H1 (cell line): Measurements from ENCODE around the gene CDH9. TPM values are rescaled to one million over a fixed set of nuclear protein-coding genes. Genes with fewer than 3 reads are reported as not detected.

Source experiments
- CTCF ChIA-PET: fragments of 300-600 bp; sonication (Branson Sonifier 250); formaldehyde crosslinking; loops from one replicate; lab custom pipeline; 2021; ENCODE audit not compliant: partially characterized antibody; lab: Charles Lee
- POLR2A ChIA-PET: fragments of 300-600 bp; sonication (Branson Sonifier 250); formaldehyde crosslinking; loops from one replicate; lab custom pipeline; 2021; ENCODE audit warnings: inconsistent platforms; ENCODE audit not compliant: partially characterized antibody; lab: Charles Lee
- DNase-seq, 2 experiments: peaks; one replicate each; pipeline versions ENCODE4 v3.0.0 to v3.0.0-alpha.2; 2010 to 2022; ENCODE audit warnings: low spot score in 2 of 2, low read depth in 1 of 2, mixed read lengths in 1 of 2
- FAIRE-seq: peaks from 2 replicates; lab custom pipeline; 2011; peaks lifted over from hg19 to GRCh38; lab: Jason Lieb, UNC
- H2AFZ ChIP-seq: 2 replicates; pipeline ENCODE4 v1.8.1; 2012; ENCODE audit warnings: low read length, inconsistent platforms
- H2AK5ac ChIP-seq: 2 replicates; pipeline ENCODE4 v1.6.1; 2013; ENCODE audit warnings: low read depth, low read length
- H2BK120ac ChIP-seq: replicated peaks from 2 replicates; pipeline ENCODE3; 2013; ENCODE audit warnings: low read depth, low read length, inconsistent platforms
- H2BK12ac ChIP-seq: 2 replicates; pipeline ENCODE4 v1.6.1; 2013; ENCODE audit warnings: low read depth, low read length
- H2BK15ac ChIP-seq: 2 replicates; pipeline ENCODE4 v1.6.1; 2013; ENCODE audit warnings: low read length
- H2BK20ac ChIP-seq: 2 replicates; pipeline ENCODE4 v1.6.1; 2013; ENCODE audit warnings: low read length
- H2BK5ac ChIP-seq: 2 replicates; pipeline ENCODE4 v1.6.1; 2013; ENCODE audit warnings: low read depth, low read length
- H3K14ac ChIP-seq: 2 replicates; pipeline ENCODE4 v1.6.1; 2013; ENCODE audit warnings: inconsistent platforms; ENCODE audit not compliant: insufficient read length
- H3K18ac ChIP-seq: 2 replicates; pipeline ENCODE4 v1.6.1; 2013; ENCODE audit warnings: low read length; ENCODE audit errors: extremely low read depth
- H3K23ac ChIP-seq: 2 replicates; pipeline ENCODE4 v1.6.1; 2013; ENCODE audit warnings: inconsistent platforms; ENCODE audit not compliant: insufficient read length
- H3K23me2 ChIP-seq: 2 replicates; pipeline ENCODE4 v1.6.1; 2013; ENCODE audit warnings: low read depth, low read length
- H3K27ac ChIP-seq: 2 replicates; pipeline ENCODE4 v1.6.1; 2011; ENCODE audit warnings: low read depth, low read length, inconsistent platforms
- H3K27me3 ChIP-seq, 4 experiments: replicated peaks in 1 of 4; 1 replicate in 1 of 4; 2 replicates in 3 of 4; pipeline versions ENCODE4 v1.6.1 to v1.8.1; 2011 to 2013; ENCODE audit warnings: low read length in 3 of 4, mild to moderate bottlenecking in 3 of 4, inconsistent platforms in 2 of 4, mixed read lengths in 2 of 4, moderate library complexity in 1 of 4; ENCODE audit not compliant: control insufficient read depth in 3 of 4, insufficient read depth in 3 of 4; ENCODE audit errors: extremely low read depth in 1 of 4
- H3K36me3 ChIP-seq, 4 experiments: 2 replicates each; pipeline versions ENCODE4 v1.6.1 to v1.8.1; 2011 to 2013; ENCODE audit warnings: mild to moderate bottlenecking in 4 of 4, low read length in 3 of 4, moderate library complexity in 2 of 4, control low read depth in 1 of 4, inconsistent platforms in 1 of 4; ENCODE audit not compliant: insufficient read depth in 4 of 4, control insufficient read depth in 2 of 4
- H3K4ac ChIP-seq: replicated peaks from 2 replicates; pipeline ENCODE3; 2013; ENCODE audit warnings: low read length, low read depth, mixed read lengths, inconsistent platforms; ENCODE audit not compliant: insufficient read length
- H3K4me1 ChIP-seq, 4 experiments: replicated peaks in 1 of 4; 1 replicate in 1 of 4; 2 replicates in 3 of 4; pipeline versions ENCODE4 v1.6.1 to v1.8.1; 2011 to 2013; ENCODE audit warnings: low read length in 3 of 4, inconsistent platforms in 2 of 4, mixed read lengths in 1 of 4; ENCODE audit not compliant: insufficient read depth in 4 of 4, control insufficient read depth in 3 of 4
- H3K4me2 ChIP-seq, 2 experiments: 2 replicates each; pipeline versions ENCODE4 v1.6.1 to v1.8.1; 2011 to 2013; ENCODE audit warnings: low read depth in 2 of 2, low read length in 2 of 2, control low read depth in 1 of 2, inconsistent platforms in 1 of 2, mild to moderate bottlenecking in 1 of 2; ENCODE audit not compliant: insufficient read depth in 1 of 2
- H3K4me3 ChIP-seq, 4 experiments: fragments of 200-600, 300-600 bp in 1 of 4; sonication (generic), shearing (Covaris generic), sonication (Bioruptor Twin) in 1 of 4; 2 replicates each; pipeline versions ENCODE4 v1.5.1 to v1.8.1; 2011 to 2016; ENCODE audit warnings: low read length in 4 of 4, low read depth in 3 of 4, control low read depth in 2 of 4, inconsistent platforms in 2 of 4, mild to moderate bottlenecking in 2 of 4, mixed read lengths in 1 of 4, moderate library complexity in 1 of 4; ENCODE audit not compliant: insufficient read depth in 2 of 4; ENCODE audit errors: extremely low read depth in 1 of 4
- H3K56ac ChIP-seq: replicated peaks from 2 replicates; pipeline ENCODE3; 2013; ENCODE audit warnings: low read depth, mild to moderate bottlenecking, mixed read lengths, low read length, inconsistent platforms; ENCODE audit not compliant: insufficient read length
- H3K79me1 ChIP-seq: 2 replicates; pipeline ENCODE4 v1.6.1; 2013; ENCODE audit warnings: low read depth, low read length, control low read depth
- H3K79me2 ChIP-seq, 2 experiments: 2 replicates each; pipeline versions ENCODE4 v1.6.1 to v1.8.1; 2012 to 2013; ENCODE audit warnings: low read length in 2 of 2, mild to moderate bottlenecking in 2 of 2, inconsistent platforms in 1 of 2; ENCODE audit not compliant: insufficient read depth in 2 of 2, control insufficient read depth in 1 of 2
- H3K9ac ChIP-seq, 4 experiments: replicated peaks in 1 of 4; 1 replicate in 1 of 4; 2 replicates in 3 of 4; pipeline versions ENCODE4 v1.6.1 to v1.8.1; 2011 to 2013; ENCODE audit warnings: low read depth in 3 of 4, low read length in 3 of 4, control low read depth in 2 of 4, mild to moderate bottlenecking in 2 of 4, moderate library complexity in 2 of 4, inconsistent platforms in 1 of 4; ENCODE audit errors: extremely low read depth in 1 of 4
- H3K9me3 ChIP-seq, 2 experiments: 2 replicates each; pipeline versions ENCODE4 v1.6.1 to v1.8.1; 2012 to 2013; ENCODE audit warnings: mild to moderate bottlenecking in 2 of 2, moderate library complexity in 2 of 2, control low read depth in 1 of 2, inconsistent platforms in 1 of 2, low read depth in 1 of 2, low read length in 1 of 2, mixed read lengths in 1 of 2; ENCODE audit not compliant: insufficient read depth in 2 of 2
- H4K20me1 ChIP-seq, 2 experiments: replicated peaks in 1 of 2; 2 replicates each; pipeline versions ENCODE3 to v1.8.1; 2011 to 2013; ENCODE audit warnings: inconsistent platforms in 2 of 2, low read length in 2 of 2, mild to moderate bottlenecking in 1 of 2; ENCODE audit not compliant: insufficient read depth in 2 of 2, control insufficient read depth in 1 of 2
- H4K5ac ChIP-seq: 2 replicates; pipeline ENCODE4 v1.6.1; 2013; ENCODE audit warnings: low read length, low read depth, mixed read lengths, inconsistent platforms; ENCODE audit not compliant: insufficient read length
- H4K8ac ChIP-seq: 2 replicates; pipeline ENCODE4 v1.8.0; 2013; ENCODE audit warnings: mild to moderate bottlenecking, moderate library complexity, low read length, inconsistent platforms; ENCODE audit not compliant: insufficient read depth; ENCODE audit errors: extremely low read depth
- H4K91ac ChIP-seq: replicated peaks from 2 replicates; pipeline ENCODE3; 2013; ENCODE audit warnings: low read length, mixed read lengths, inconsistent platforms; ENCODE audit not compliant: insufficient read length
- ASH2L ChIP-seq: fragments of 200-600, 300-600 bp; sonication (generic); IDR thresholded peaks from one replicate; pipeline ENCODE4 v1.7.1; 2017; ENCODE audit warnings: low read length
- BACH1 ChIP-seq: IDR thresholded peaks from 2 replicates; pipeline ENCODE4 v1.6.1; 2012; ENCODE audit warnings: low read length, improper control_type of control experiment
- CEBPB ChIP-seq: IDR thresholded peaks from 2 replicates; pipeline ENCODE4 v1.6.1; 2012; ENCODE audit warnings: low read depth, low read length
- KDM5A ChIP-seq: fragments of 200-600 bp; IDR thresholded peaks from 2 replicates; pipeline ENCODE4 v1.7.1; 2012; ENCODE audit warnings: mild to moderate bottlenecking, low read length, inconsistent platforms, mixed read lengths
- RFX5 ChIP-seq: IDR thresholded peaks from 2 replicates; pipeline ENCODE4 v1.6.1; 2011; ENCODE audit warnings: low read depth, low read length, improper control_type of control experiment, borderline replicate concordance
- TEAD4 ChIP-seq: IDR thresholded peaks from 2 replicates; pipeline ENCODE4 v1.6.1; 2012; ENCODE audit warnings: low read depth, low read length, inconsistent platforms, mixed read lengths
- WGBS, 2 experiments: shearing (Covaris generic) in 1 of 2; methylation state at CpG; one replicate each; pipeline versions ENCODE4 v1.1.6 to v1.1.7; 2013 to 2015; ENCODE audit warnings: low lambda C conversion rate in 2 of 2, mixed read lengths in 2 of 2, inconsistent platforms in 1 of 2, low coverage in 1 of 2, missing lambda C conversion rate in 1 of 2; ENCODE audit not compliant: insufficient replicate concordance in 2 of 2, insufficient coverage in 1 of 2, insufficient read length in 1 of 2; ENCODE audit errors: extremely low coverage in 1 of 2, missing lambda C conversion rate in 1 of 2; 5-methylcytosine and 5-hydroxymethylcytosine counted together
- polyA plus RNA-seq, 7 experiments: library from polyadenylated mRNA; depleted of rRNA in 3 of 7; stranded (reverse) in 5 of 7; unstranded in 2 of 7; fragments of >200 nt in 5 of 7; fragments of 200-250 nt in 2 of 7; gene quantifications; 1 replicate in 5 of 7; 2 replicates in 1 of 7; 4 replicates in 1 of 7; pipeline versions ENCODE4 v1.2.1 to v1.2.3, GENCODE V29; 2011 to 2013; ENCODE audit warnings: missing spikeins in 2 of 7, mixed read lengths in 2 of 7
- total RNA-seq: library from RNA; stranded (reverse); fragmentation: NEBNext Ultra II Directional; extraction: Animal tissue kit (Norgen Biotek cat#: 25700); gene quantifications from 2 replicates; pipeline ENCODE4 v1.2.1, GENCODE V29; 2021

Gene CDH9
- total and polyA plus RNA-seq, 2 of the 8 experiments (the other 6 are each of a cell fraction or from before 2014, with no cell fraction given): 0.54 to 1.0 TPM

GRCh38 chr5:26868504-26868903, 169.9 kb downstream of the CDH9 start:
- H2BK5ac ChIP-seq: no peak overlapping the region
- no peak overlapping the region for H3K56ac ChIP-seq
- H3K9me3 ChIP-seq: no peaks in the 10 kb centered on the region
- TF ChIP-seq ASH2L (no peak), TEAD4 (no peak), CEBPB (no peak), KDM5A (no peak), BACH1 (no peak), RFX5 (no peak)
- H3K23me2 ChIP-seq: no peaks in the 10 kb centered on the region
- H3K4ac ChIP-seq: no peak overlapping the region
- H3K4me3 ChIP-seq: no peak overlapping the region
- H3K14ac ChIP-seq: no peak overlapping the region
- H2BK12ac ChIP-seq: no peak overlapping the region
- ChIA-PET CTCF (no interaction called here), POLR2A (no interaction called here)
- H3K36me3 ChIP-seq: no peaks in the 10 kb centered on the region
- H4K5ac ChIP-seq: no peak overlapping the region
- no peak overlapping the region for H3K27ac ChIP-seq
- DNase-seq (no peak), FAIRE-seq (no peak)
- no peaks in the 10 kb centered on the region for H4K20me1 ChIP-seq
- no peak overlapping the region for H2BK20ac ChIP-seq
- no peak overlapping the region for H2BK15ac ChIP-seq
- no peak overlapping the region for H2AK5ac ChIP-seq
- H2AFZ ChIP-seq: no peak overlapping the region
- no peak overlapping the region for H4K8ac ChIP-seq
- no peak overlapping the region for H3K9ac ChIP-seq
- no peaks in the 10 kb centered on the region for H3K4me1 ChIP-seq
- H3K18ac ChIP-seq: no peak overlapping the region
- no peak overlapping the region for H3K4me2 ChIP-seq
- H3K79me1 ChIP-seq: no peaks in the 10 kb centered on the region
- 91% methylated on average over 3 of the region's 3 CpGs; no CpG with 5 or more reads in 1 of the 2 experiments for WGBS, 2 experiments
- no peak overlapping the region for H4K91ac ChIP-seq
- no peak overlapping the region for H2BK120ac ChIP-seq
- H3K79me2 ChIP-seq: no peaks in the 10 kb centered on the region
- H3K27me3 ChIP-seq: no peaks in the 10 kb centered on the region
- no peak overlapping the region for H3K23ac ChIP-seq
